Uterus (tissue), 4 donors: ENCODE results near the gene CEBPG. TPM values are rescaled to one million over a fixed set of nuclear protein-coding genes. Genes with fewer than 3 reads are reported as not detected.
A peak's percentile ranks its signal among the peaks of the same experiment; 100 is the strongest.

Source experiments
- DNase-seq, 2 donors: peaks; one replicate each; pipeline ENCODE4 v3.0.0-alpha.2; 2019 to 2020
- H3K27ac ChIP-seq, 2 donors: fragments of 200-600 bp; sonication (generic); 1 replicate in 1 of 2; 2 replicates in 1 of 2; pipeline ENCODE4 v1.5.1; 2016 to 2018
- H3K27me3 ChIP-seq, 2 donors: fragments of 200-600 bp; sonication (generic); one replicate each; pipeline ENCODE4 v1.5.1; 2018 to 2019; ENCODE audit warnings: control low read depth in 1 of 2
- H3K36me3 ChIP-seq, 2 donors: fragments of 200-600 bp; sonication (generic); one replicate each; pipeline ENCODE4 v1.5.1; 2019; ENCODE audit warnings: control low read depth in 1 of 2
- H3K4me1 ChIP-seq, 2 donors: fragments of 200-600 bp; sonication (generic); one replicate each; pipeline ENCODE4 v1.5.1; 2018 to 2019; ENCODE audit warnings: control low read depth in 1 of 2
- H3K4me3 ChIP-seq, 2 donors: fragments of 200-600 bp; sonication (generic); 1 replicate in 1 of 2; 2 replicates in 1 of 2; pipeline ENCODE4 v1.5.1; 2018 to 2019; ENCODE audit warnings: mild to moderate bottlenecking in 1 of 2
- H3K9me3 ChIP-seq, 2 donors: fragments of 200-600 bp; sonication (generic); one replicate each; pipeline ENCODE4 v1.5.1; 2019; ENCODE audit warnings: control low read depth in 1 of 2
- POLR2A ChIP-seq, 2 donors: fragments of 450-650 bp; IDR thresholded peaks; one replicate each; pipeline ENCODE4 v1.6.1; 2016; ENCODE audit warnings: antibody characterized with exemption in 2 of 2, mild to moderate bottlenecking in 1 of 2, moderate library complexity in 1 of 2
- intact Hi-C: fragments of 100-400 bp; cut with DNase I; formaldehyde crosslinking; loops from one replicate; pipeline ENCODE4 v1.15.1; 2023; ENCODE audit warnings: low total_unique reads
- total RNA-seq, 4 donors: library from RNA; depleted of rRNA in 3 of 4; stranded (reverse); fragments of >200 nt in 3 of 4; gene quantifications; one replicate each; pipeline versions ENCODE4 v1.1.0 to v1.2.4, GENCODE V29; 2014 to 2023
- TF ChIP-seq, protein P1 (sequence below), 4 experiments: fragments of 200-600 bp in 2 of 4; fragments of 450-650 bp in 2 of 4; sonication (generic) in 2 of 4; IDR thresholded peaks; one replicate each; pipeline ENCODE4 v1.5.1; 2016 to 2019; ENCODE audit warnings: antibody characterized with exemption in 4 of 4, mild to moderate bottlenecking in 2 of 4, moderate library complexity in 1 of 4
- donor health status: DM: yes; HTN: yes; CAD: no.

CEBPG gene
- total RNA-seq, 4 donors from 2014 or later = 10.3 to 33.3 (median 25.5) TPM

DNA sequence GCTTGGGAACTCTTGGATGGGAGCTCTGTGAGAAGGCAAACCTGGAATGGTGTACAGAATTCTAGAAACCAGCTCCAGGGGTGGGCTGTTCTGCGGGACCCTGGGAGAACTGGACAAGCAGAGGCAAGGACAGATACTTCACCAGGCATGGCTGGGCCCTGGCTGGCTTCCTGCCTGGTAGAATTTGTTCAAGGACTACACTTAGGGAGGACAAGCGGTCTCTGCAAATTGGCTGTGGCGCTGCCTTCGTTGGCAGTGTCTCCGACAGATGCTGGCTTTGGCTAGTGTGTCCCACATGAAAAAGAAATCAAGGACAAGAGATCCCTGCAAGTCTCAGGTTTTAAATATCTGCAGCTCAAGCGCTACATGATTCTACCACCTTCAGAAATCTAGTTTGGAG lies 12.4 kb downstream of the CEBPG start:
- Histone ChIP-seq H3K27ac (no peak overlapping the region), H3K4me3 (no peak overlapping the region), H3K4me1 (peaks cover 4 to 30% of the 10 kb centered on the region in 2 donors), H3K27me3 (no peaks in the 10 kb centered on the region), H3K36me3 (no peaks in the 10 kb centered on the region), H3K9me3 (no peaks in the 10 kb centered on the region)
- TF ChIP-seq POLR2A (IDR thresholded peaks at IDR 0.05) = no peak
- TF ChIP-seq, protein P1, sequence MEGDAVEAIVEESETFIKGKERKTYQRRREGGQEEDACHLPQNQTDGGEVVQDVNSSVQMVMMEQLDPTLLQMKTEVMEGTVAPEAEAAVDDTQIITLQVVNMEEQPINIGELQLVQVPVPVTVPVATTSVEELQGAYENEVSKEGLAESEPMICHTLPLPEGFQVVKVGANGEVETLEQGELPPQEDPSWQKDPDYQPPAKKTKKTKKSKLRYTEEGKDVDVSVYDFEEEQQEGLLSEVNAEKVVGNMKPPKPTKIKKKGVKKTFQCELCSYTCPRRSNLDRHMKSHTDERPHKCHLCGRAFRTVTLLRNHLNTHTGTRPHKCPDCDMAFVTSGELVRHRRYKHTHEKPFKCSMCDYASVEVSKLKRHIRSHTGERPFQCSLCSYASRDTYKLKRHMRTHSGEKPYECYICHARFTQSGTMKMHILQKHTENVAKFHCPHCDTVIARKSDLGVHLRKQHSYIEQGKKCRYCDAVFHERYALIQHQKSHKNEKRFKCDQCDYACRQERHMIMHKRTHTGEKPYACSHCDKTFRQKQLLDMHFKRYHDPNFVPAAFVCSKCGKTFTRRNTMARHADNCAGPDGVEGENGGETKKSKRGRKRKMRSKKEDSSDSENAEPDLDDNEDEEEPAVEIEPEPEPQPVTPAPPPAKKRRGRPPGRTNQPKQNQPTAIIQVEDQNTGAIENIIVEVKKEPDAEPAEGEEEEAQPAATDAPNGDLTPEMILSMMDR (IDR thresholded peaks at IDR 0.05) = no peak
- intact Hi-C loops = no loop called here
- DNase-seq = no peak

GRCh38 chr19:33386361-33386858 lies 12.9 kb downstream of the CEBPG start:
- no peak for DNase-seq
- Histone ChIP-seq H3K9me3 (no peaks in the 10 kb centered on the region), H3K27me3 (no peaks in the 10 kb centered on the region), H3K27ac (no peak overlapping the region), H3K4me3 (no peak overlapping the region), H3K36me3 (no peaks in the 10 kb centered on the region), H3K4me1 (peaks cover 4 to 31% of the 10 kb centered on the region in 2 donors)
- no peak for TF ChIP-seq POLR2A (IDR thresholded peaks at IDR 0.05)
- TF ChIP-seq, protein P1 (IDR thresholded peaks at IDR 0.05) = no peak
- intact Hi-C loops = no loop called here

DNA sequence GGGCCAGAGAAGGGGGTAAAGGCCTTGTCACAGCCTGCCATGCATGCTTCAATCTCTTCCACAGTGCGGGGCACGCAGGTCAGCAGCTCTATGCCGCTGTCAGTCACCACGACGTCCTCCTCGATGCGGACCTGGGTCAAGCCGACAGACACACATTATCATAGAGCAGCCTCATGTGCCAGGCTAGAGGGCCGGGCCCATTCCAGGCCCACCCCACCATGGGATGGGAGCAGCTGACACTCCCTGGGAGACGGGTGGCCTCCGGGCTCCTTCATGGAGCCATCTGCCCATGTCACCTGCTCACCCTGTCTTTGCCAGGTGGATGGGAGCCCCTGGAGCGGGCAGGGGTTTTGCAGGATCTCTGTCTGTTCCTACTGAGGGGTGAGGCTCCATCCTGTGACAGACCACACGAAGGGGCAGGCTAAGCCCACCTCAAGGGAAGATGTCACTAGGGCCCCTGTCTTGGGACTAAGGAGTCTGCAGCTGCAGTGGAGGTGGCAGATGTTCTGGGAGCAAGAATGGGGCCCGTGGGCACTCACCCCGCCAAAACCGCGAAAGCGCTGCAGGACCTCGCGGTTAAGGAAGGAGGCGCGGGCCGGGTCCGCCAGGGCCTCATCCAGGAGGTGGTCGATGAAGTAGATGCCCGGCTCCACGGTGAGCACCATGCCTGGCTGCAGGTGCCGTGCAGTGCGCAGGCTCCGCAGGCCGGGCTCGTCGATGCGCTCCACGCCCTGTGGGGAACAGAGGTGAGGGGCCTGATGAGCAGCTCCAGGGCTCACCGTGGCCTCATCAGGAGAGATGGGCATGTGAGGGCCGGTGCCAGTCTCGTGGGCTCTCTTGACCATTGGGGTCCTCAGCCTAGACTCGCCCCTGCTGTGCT lies 14.1 kb downstream of the CEBPG start:
- H3K9me3 ChIP-seq = no peaks in the 10 kb centered on the region
- TF ChIP-seq, protein P1 (IDR thresholded peaks at IDR 0.05) = no peak
- no peak for TF ChIP-seq POLR2A (IDR thresholded peaks at IDR 0.05)
- H3K36me3 ChIP-seq = no peaks in the 10 kb centered on the region
- H3K27ac ChIP-seq = no peak overlapping the region
- DNase-seq = no peak
- peaks cover 4 to 39% of the 10 kb centered on the region in 2 donors for H3K4me1 ChIP-seq
- no peak overlapping the region for H3K4me3 ChIP-seq
- H3K27me3 ChIP-seq = no peaks in the 10 kb centered on the region
- intact Hi-C loops = no loop called here

GRCh38 chr19:33388231-33388724 lies 14.8 kb downstream of the CEBPG start:
- peak overlapping the region; percentile 59 to 72 for H3K27ac ChIP-seq
- intact Hi-C loops = no loop called here

More at GRCh38 chr19:33388231-33388724, 14.8 kb downstream of the CEBPG start:
- no peak for DNase-seq
- TF ChIP-seq POLR2A (IDR thresholded peaks at IDR 0.05) = no peak
- TF ChIP-seq, protein P1 (IDR thresholded peaks at IDR 0.05) = no peak
- no peak overlapping the region for H3K4me3 ChIP-seq
- H3K36me3 ChIP-seq = no peaks in the 10 kb centered on the region
- peaks cover 4 to 41% of the 10 kb centered on the region in 2 donors for H3K4me1 ChIP-seq
- no peaks in the 10 kb centered on the region for H3K9me3 ChIP-seq
- no peaks in the 10 kb centered on the region for H3K27me3 ChIP-seq
